Dermis lymphatic vessel endothelial cell (primary cell): ENCODE results near the gene ATP5PO. TPM values are rescaled to one million over a fixed set of nuclear protein-coding genes. Genes with fewer than 3 reads are reported as not detected.

Experiments
- total RNA-seq: library from RNA; depleted of rRNA; stranded (reverse); fragments of >200 nt; gene quantifications from 2 replicates; pipeline ENCODE4 v1.2.1, GENCODE V29; 2014

ATP5PO gene, protein sequence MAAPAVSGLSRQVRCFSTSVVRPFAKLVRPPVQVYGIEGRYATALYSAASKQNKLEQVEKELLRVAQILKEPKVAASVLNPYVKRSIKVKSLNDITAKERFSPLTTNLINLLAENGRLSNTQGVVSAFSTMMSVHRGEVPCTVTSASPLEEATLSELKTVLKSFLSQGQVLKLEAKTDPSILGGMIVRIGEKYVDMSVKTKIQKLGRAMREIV
- total RNA-seq: 157 and 164 TPM in 2 replicates

DNA sequence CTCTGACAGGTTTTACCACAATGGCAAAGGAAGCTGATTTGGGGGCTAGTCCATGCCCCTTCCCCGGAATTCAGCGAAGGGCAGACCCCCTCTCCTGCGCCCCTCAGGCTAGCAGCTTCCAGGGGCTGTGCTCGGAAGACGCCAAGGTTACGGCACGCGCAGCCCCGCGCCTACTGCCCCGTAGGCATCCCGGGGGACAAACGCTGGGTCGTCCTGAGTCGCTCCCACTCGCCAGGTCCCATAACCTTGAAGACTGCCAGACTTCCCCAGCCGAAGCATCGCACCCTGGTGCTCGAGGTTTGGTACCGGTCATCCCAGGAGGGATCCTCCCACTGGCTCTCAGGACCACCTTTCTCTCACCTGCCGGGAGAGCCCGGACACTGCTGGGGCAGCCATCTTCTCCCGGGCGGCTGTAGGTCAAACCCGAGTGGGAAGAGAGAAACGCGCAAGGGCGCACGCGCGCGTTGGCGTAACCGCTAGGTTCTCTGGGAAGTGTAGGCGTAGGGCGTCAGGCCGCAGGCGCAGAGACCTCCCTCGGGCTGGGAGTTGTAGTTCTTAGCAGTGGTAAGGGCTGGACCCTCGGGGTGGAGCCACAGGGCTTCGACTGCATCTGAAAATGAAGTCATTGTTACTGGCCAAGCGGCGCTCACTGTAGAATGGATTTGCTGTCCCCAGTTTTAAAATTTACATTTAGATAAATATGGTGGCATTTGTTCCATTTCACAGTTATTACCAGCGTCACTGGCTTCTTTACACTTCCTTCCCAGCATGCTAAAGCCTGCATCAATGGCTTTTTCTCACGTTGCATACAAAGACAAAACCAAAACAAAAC, at the start of gene ATP5PO:
Gene ATP5PO, minus strand, starts transcription at position 437 of the 832 bp plus-strand sequence. Its CDS starts 41 bp downstream, at position 396.

Other genes with a start within 250 kb of the ATP5PO start
- gene MRPS6, start 157.8 kb upstream of the ATP5PO start, total RNA-seq: 12.5 and 14.4 TPM in 2 replicates
- gene SLC5A3, start 157.8 kb upstream of the ATP5PO start, total RNA-seq: 19.8 and 21.4 TPM in 2 replicates